A549 treated with AZD9567 at 1 μM for 4 hours (cell line): Measurements from ENCODE around the gene ABHD14A. TPM values are rescaled to one million over a fixed set of nuclear protein-coding genes. Genes with fewer than 3 reads are reported as not detected.

Experiments
- total RNA-seq: library from RNA; stranded (reverse); fragments of 200-300 nt; extraction: Qiagen RNA extraction; gene quantifications from 5 replicates; pipeline ENCODE4 v1.2.3, GENCODE V29; 2022; ENCODE audit not compliant: insufficient read depth

ABHD14A gene
- total RNA-seq = 13.1 to 15.9 TPM (median 15.4 TPM) in 5 replicates

DNA sequence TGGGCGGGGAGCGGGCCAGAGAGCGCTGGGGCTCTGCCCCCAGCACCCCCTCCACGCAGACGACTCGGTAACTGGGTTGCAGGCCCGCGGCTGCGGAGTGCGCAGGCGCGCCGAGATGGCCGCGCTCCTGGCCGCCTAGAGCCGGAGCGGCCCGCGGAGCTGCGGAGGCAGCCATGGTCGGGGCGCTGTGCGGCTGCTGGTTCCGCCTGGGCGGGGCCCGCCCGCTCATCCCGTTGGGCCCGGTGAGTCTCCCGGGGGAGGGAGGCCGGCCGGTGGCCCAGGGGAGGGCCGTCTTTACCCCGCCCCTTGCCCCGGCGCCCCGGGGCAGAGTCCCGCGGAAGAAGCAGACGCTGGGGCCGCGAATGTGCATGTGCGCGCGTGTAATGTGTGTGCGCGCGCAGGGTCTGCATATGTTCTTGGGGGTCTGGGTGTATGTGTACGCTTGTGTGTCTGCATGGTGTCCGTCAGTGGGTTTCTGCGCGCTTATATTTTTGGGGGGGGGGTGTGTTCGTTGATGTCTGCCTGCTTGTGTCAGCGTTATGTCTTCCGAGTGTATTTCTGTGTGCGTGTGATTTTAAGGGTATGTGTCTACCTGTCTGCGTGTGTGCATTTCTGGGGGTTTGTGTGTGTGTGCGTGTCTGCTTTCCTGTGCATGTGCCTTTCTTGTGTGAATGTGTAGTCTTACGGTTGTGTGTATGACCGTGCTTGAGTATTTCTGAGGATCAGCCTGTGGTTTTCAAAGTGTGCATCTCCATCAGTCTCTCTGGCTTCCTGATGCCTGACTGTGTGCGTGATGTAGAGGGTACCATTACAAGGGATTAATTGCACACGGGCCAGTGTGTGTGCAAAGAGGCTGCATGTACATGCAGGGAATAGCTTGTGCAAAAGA is at the start of gene ABHD14A:
TSS of gene ABHD14A (plus strand) at position 102 of the 889 bp plus-strand sequence. CDS start at position 174, 72 bp downstream.

GRCh38 chr3:51941798-51942602 is 32.9 kb upstream of the ABHD14A start, which contains the start of the genes PARP3 and RRP9:
PARP3 (plus strand) TSS chr3:51942363; CDS start chr3:51943356, 993 bp downstream.
RRP9 (minus strand) TSS chr3:51941904; CDS start chr3:51941867, 37 bp downstream.

DNA sequence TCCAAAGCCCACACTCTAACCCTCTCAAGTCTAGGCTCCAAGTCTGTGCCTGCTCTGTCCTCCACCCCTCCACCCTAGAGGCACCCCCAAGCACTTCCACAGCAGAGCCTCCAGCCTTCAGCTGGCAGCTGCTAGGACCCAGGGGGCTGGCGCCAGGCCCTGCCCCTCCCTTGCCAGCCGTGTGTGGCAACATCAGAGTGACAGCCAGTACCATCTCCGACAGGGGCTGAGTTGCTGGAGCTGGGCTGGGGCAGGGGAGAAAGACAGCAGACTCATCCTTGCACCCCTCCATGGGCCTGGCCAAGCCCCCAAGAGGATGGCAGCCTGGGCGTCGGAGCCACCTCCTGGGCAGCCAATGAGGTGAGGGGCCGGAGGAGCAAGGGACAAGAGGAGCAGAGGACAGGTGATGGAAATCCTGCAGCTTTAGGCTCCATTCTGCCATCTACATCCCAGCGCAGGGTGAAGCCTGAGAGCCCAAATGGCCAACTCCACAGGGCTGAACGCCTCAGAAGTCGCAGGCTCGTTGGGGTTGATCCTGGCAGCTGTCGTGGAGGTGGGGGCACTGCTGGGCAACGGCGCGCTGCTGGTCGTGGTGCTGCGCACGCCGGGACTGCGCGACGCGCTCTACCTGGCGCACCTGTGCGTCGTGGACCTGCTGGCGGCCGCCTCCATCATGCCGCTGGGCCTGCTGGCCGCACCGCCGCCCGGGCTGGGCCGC is 19.5 kb upstream of the ABHD14A start, which contains the start of gene GPR62:
TSS of gene GPR62 (plus strand) at position 207 of the 718 bp plus-strand sequence. CDS start at position 479, 272 bp downstream.

DNA sequence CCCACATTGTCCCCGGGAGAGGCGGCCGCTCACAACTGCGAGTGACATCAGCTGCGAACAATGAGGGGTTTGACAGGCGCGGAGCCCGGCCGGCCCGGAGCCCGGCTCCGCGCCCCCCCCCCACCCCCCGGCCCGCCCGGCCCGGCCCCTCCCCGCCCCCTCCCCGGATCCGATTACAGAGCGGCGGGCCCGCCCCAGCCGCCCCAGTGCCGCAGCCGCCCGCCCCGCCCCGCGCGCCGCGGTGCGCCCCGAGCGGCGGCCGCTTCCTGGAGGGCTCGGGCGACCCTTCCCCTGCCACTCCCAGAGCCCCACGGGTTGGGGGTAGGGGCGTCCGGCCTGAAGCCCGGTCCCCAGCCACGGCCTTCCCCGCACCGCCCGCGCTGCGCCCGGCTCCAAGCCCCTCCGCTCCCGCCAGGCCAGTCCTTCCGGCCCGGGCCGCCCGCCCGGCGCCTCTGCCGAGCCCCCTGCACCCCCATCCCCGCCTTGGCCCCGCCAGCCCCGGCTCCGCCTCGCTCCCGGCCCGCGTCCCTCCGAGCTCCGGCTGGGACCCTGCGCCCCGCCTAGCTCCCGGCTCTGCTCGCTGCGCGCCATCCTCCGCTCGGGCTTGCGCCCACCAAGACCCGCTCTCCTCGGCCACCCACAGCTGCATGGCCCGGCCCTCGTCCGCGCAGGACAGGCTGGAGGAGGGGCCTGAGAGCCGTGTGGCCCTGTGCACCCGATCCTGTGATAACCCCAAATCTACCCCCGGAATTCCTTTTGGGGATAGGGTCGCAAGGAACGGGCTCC is 7.3 kb upstream of the ABHD14A start, which contains the start of gene PCBP4:
TSS of gene PCBP4 (minus strand) at position 71 of the 786 bp plus-strand sequence. CDS start 6,214 bp downstream, outside the sequence.

GRCh38 chr3:51982838-51983577 is 8.1 kb downstream of the ABHD14A start, which contains the start of gene ACY1:
ACY1 (plus strand) TSS chr3:51983535; CDS start chr3:51984065, 530 bp downstream.

DNA sequence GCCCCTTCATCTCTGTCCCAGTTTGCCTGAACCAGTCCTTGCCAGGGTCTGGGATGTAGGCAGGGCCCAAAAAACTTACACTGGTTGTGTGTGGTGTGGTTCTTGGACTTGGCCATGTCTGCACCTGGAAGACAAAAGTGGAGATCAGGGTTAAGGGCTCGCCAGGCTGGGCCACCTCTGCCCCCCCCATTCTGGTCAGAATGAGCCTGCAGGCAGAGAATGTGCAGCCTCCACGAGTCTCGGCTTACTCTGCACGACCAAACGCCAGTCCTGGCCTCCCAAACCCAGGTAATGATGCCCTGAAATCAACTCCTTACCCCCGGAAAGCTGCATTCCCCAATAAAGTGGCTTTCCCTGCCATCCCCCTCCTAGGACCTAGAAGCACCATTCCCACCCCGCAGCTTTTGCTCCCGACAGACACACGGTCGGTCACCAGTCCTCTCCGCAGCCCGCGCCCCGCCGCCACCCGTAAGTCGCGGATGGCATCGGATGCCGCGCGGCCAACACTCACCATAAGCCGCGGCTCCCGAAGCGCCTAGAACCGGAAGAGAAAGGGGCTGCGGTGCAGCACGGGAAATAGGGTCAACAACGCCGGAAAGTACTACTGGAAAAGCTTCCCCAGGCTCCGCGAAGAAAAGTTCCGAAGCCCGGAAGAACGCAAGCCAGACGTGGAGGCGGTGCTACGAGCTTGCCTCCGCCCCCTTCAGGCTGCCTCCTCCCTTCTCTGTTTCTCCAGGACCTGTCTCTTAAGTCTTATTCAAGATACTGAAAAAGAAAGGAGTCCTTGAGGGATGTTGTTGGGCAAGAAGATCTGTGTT is 20.7 kb downstream of the ABHD14A start, which contains the start of gene RPL29:
TSS of gene RPL29 (minus strand) at position 550 of the 818 bp plus-strand sequence. CDS start at position 116, 434 bp downstream.

Other genes with a start within 250 kb of the ABHD14A start
- not detected in 5 replicates for gene IQCF6, start 195.8 kb upstream of the ABHD14A start, total RNA-seq
- not detected in 5 replicates for gene IQCF2, start 113.4 kb upstream of the ABHD14A start, total RNA-seq
- not detected in 5 replicates for gene IQCF5, start 99.5 kb upstream of the ABHD14A start, total RNA-seq
- not detected in 5 replicates for gene IQCF1, start 71.7 kb upstream of the ABHD14A start, total RNA-seq
- gene RRP9, start 33.2 kb upstream of the ABHD14A start, total RNA-seq = 38.5 to 52.7 TPM (median 48.9 TPM) in 5 replicates
- 7.6 to 15.4 TPM (median 9.6 TPM) in 5 replicates for gene PARP3, start 32.7 kb upstream of the ABHD14A start, total RNA-seq
- not detected in 5 replicates for gene GPR62, start 19.7 kb upstream of the ABHD14A start, total RNA-seq
- gene PCBP4, start 7.6 kb upstream of the ABHD14A start, total RNA-seq = 6.2 to 14.0 TPM (median 12.9 TPM) in 5 replicates
- 33.9 to 39.6 TPM (median 34.6 TPM) in 5 replicates for gene ABHD14B, start 1.0 kb upstream of the ABHD14A start, total RNA-seq
- 14.2 to 30.3 TPM (median 23.0 TPM) in 5 replicates for gene ACY1, start 8.5 kb downstream of the ABHD14A start, total RNA-seq
- 1,313 to 1,418 TPM (median 1,347 TPM) in 5 replicates for gene RPL29, start 20.8 kb downstream of the ABHD14A start, total RNA-seq
- gene DUSP7, start 81.5 kb downstream of the ABHD14A start, total RNA-seq = 19.2 to 21.6 TPM (median 20.7 TPM) in 5 replicates
- 18.6 to 20.4 TPM (median 19.3 TPM) in 5 replicates for gene POC1A, start 179.4 kb downstream of the ABHD14A start, total RNA-seq
- 48.2 to 77.0 TPM (median 49.7 TPM) in 5 replicates for gene ALAS1, start 223.1 kb downstream of the ABHD14A start, total RNA-seq